HG03520 (cell line): ENCODE data around the gene RTN4R.
"Not testable (repeated sequence)": the region's sequence is repeated elsewhere in the genome, so short reads cannot be mapped to it uniquely, and the experiment has no call there.

ENCODE experiments used
- ATAC-seq: cut with Tn5 transposase; IDR thresholded peaks from one replicate; pipeline ENCODE4 v1.9.1; 2021; ENCODE audit warnings: mild to moderate bottlenecking, moderate library complexity; ENCODE audit not compliant: unreplicated experiment

Gene RTN4R

GRCh38 chr22:20268279-20269012, at the start of gene RTN4R:
Gene RTN4R, minus strand, starts transcription at chr22:20268318. Its CDS starts 226 bp downstream, at chr22:20268092.
- ATAC-seq = no peak

GRCh38 chr22:20317402-20318042, 49.4 kb upstream of the RTN4R start:
- not testable (repeated sequence) for ATAC-seq

- ATAC-seq = no peak
These were observed 48.8 kb upstream of the RTN4R start for GRCh38 chr22:20316844-20317401.

GRCh38 chr22:20316217-20316843, 48.2 kb upstream of the RTN4R start:
- ATAC-seq = no peak

- no peak for ATAC-seq
These were observed 47.5 kb upstream of the RTN4R start for GRCh38 chr22:20315337-20316216.

GRCh38 chr22:20314741-20315336, 46.7 kb upstream of the RTN4R start:
- ATAC-seq = not testable (repeated sequence)

- not testable (repeated sequence) for ATAC-seq
These were observed 46.1 kb upstream of the RTN4R start for GRCh38 chr22:20314206-20314605.

GRCh38 chr22:20313306-20314077, 45.4 kb upstream of the RTN4R start:
- ATAC-seq = not testable (repeated sequence)

GRCh38 chr22:20312396-20313191, 44.5 kb upstream of the RTN4R start:
- ATAC-seq = no peak

- ATAC-seq = not testable (repeated sequence)
These were observed 43.3 kb upstream of the RTN4R start for GRCh38 chr22:20311249-20312062.

GRCh38 chr22:20310773-20311172, 42.7 kb upstream of the RTN4R start:
- not testable (repeated sequence) for ATAC-seq

GRCh38 chr22:20310180-20310579, 42.1 kb upstream of the RTN4R start:
- not testable (repeated sequence) for ATAC-seq

GRCh38 chr22:20308806-20309650, 40.9 kb upstream of the RTN4R start:
- not testable (repeated sequence) for ATAC-seq

- ATAC-seq = not testable (repeated sequence)
These were observed 39.6 kb upstream of the RTN4R start for GRCh38 chr22:20307448-20308447.

GRCh38 chr22:20306646-20307447, 38.7 kb upstream of the RTN4R start:
- not testable (repeated sequence) for ATAC-seq
